B cell (primary cell): ENCODE measurements around the gene DLG2.
"Not testable (repeated sequence)": the region's sequence is repeated elsewhere in the genome, so short reads cannot be mapped to it uniquely, and the experiment has no call there.

Experiments
- EZH2 ChIP-seq: IDR thresholded peaks from 2 replicates; pipeline ENCODE4 v1.6.1; 2012; ENCODE audit warnings: borderline replicate concordance, low read depth, mild to moderate bottlenecking, moderate library complexity, low read length; ENCODE audit not compliant: insufficient read depth, poor library complexity, severe bottlenecking
- TF ChIP-seq, protein P1 (sequence below): fragments of 200-600 bp; IDR thresholded peaks from one replicate; pipeline ENCODE4 v1.8.0; 2022; ENCODE audit warnings: antibody characterized with exemption, mild to moderate bottlenecking

DNA sequence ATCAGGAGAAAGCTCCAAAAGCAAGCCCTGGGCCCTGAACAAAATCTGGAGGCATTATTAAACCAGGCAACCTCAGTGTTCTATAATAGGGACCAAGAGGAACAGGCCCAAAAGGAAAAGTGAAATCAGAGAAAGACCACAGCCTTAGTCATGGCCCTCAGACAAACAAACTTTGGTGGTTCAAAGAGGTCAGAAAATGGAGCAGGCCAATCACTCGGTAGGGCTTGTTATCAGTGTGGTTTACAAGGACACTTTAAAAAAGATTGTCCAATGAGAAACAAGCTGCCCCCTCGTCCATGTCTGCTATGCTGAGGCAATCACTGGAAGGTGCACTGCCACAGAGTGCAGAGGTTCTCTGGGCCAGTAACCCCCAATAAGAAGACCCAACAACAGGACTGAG lies 17.9 kb downstream of the DLG2 start:
- TF ChIP-seq, protein P1, sequence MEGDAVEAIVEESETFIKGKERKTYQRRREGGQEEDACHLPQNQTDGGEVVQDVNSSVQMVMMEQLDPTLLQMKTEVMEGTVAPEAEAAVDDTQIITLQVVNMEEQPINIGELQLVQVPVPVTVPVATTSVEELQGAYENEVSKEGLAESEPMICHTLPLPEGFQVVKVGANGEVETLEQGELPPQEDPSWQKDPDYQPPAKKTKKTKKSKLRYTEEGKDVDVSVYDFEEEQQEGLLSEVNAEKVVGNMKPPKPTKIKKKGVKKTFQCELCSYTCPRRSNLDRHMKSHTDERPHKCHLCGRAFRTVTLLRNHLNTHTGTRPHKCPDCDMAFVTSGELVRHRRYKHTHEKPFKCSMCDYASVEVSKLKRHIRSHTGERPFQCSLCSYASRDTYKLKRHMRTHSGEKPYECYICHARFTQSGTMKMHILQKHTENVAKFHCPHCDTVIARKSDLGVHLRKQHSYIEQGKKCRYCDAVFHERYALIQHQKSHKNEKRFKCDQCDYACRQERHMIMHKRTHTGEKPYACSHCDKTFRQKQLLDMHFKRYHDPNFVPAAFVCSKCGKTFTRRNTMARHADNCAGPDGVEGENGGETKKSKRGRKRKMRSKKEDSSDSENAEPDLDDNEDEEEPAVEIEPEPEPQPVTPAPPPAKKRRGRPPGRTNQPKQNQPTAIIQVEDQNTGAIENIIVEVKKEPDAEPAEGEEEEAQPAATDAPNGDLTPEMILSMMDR = not testable (repeated sequence)
- TF ChIP-seq EZH2 = not testable (repeated sequence)
